C4-2B (cell line): ENCODE measurements around the gene FAM83F.

Experiments
- CTCF ChIP-seq: fragments of 450-650 bp; conservative IDR thresholded peaks from 2 replicates; pipeline ENCODE4 v1.5.1; 2017; ENCODE audit warnings: mild to moderate bottlenecking
- ZFX ChIP-seq: fragments of 450-650 bp; IDR thresholded peaks from 2 replicates; pipeline ENCODE4 v1.6.1; 2017

DNA sequence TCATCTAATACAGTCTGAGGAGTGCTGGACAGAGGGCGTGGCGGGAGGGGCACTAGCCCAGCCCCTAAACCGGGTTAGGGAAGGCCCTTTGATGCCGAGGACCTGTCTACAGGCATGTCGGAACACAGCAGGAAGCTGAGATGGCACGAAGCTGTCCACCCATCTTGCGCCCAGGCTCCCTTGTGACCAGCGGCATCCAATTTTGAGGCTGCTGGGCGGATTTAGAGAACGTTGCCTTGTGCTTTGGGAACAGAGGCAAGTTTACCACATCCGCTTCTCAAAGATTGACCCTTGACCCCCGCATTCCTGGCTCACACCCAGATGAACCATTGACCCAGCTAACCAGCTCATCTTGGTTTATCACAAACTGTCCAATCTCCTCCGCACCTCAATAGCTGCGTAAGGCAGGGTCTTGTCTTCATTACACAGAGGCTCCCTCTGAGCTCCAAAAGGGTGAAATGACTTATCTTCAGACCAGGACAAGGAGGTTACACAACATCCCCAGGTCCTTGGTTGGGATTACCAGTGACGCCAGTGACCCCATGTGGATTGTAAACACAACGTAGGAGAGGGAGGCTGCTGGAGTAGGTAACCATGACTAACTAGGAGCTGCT is 4.5 kb downstream of the FAM83F start:
- TF ChIP-seq CTCF (no peak), ZFX (no peak)
